NCI-H2227 treated with DMSO at 0.1 percent for 48 hours (cell line): ENCODE data around the gene KIF22.
"Not testable (repeated sequence)": the region's sequence is repeated elsewhere in the genome, so short reads cannot be mapped to it uniquely, and the experiment has no call there.

ENCODE experiments used
- DNase-seq: peaks from one replicate; lab custom pipeline; 2025; lab: John Stamatoyannopoulos, UW

Gene KIF22

DNA sequence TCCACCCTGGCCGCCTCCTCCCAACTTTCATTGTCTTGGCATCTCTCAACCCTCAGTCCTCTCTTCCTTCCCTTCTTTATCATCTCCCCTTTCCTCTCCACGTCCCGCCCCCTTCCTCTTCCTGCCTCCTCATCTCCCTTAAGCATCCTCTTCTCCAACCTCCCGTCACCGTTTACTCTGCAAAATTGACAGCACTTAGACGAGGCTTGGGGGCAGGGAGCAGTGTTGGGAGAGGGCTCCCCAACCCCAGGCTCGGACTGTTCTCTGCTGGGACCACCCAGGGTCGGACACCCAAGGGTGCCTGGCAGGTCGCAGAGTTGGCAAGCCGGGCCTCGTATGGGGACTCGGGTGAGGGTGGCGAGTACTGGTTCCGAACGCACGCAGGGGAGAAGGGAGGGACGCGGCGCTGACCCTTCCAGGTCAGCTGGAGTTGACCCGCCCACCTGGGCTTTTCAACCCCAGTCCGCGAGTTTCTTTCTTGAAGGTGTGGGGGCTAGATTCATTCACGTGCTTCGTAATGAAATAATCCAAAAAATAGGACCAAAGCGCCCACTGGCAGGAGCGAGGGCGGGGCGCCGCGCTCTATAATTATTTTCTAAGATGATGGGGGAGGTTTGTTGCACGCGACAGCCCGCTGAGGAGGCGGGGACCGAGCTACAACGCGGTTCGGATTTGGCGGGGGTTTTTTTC, 24.6 kb downstream of the KIF22 start:
- peak; percentile 84 for DNase-seq

DNA sequence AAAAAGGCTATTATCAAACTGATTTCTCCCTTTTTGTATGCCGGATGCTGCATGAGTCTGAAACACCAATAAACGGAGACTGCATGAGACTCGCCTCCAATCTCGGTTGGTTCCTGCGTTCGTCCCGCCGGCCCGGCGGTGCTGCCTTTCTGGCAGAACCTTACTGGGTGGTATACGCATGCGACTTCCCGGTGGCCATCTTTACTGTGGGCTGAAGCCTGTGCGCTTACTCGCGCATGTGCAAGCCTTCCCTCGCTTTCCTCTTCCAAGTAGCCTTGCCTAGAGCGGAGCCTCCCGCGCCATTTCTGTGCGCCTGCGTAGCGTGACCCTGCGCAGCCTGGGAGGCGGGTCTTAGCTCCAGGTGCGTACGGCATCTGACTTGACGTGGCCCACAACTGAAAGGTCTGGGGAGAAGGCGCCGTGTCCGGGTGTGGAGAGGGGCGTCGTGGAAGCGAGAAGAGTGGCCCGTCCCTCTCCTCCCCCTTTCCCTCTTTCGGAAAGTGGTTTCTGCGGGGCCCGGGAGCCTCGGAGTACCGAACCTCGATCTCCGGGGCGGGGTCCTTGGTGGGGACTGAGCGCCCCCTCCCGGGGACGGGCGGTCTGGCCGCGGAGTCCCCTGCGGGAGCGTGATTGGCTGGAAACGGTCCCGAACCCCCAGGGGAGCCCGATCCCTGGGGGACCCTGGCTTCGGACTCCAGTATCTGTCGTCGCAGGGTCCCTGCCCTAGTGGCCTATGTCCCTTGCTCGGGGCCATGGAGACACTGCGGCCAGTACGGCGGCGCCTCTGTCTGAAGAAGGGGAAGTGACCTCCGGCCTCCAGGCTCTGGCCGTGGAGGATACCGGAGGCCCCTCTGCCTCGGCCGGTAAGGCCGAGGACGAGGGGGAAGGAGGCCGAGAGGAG, 25.5 kb downstream of the KIF22 start, which contains the start of gene PAGR1:
Gene PAGR1, plus strand, starts transcription at position 360 of the 901 bp plus-strand sequence. Its CDS starts 374 bp downstream, at position 734.
- peak; percentile 99 for DNase-seq

DNA sequence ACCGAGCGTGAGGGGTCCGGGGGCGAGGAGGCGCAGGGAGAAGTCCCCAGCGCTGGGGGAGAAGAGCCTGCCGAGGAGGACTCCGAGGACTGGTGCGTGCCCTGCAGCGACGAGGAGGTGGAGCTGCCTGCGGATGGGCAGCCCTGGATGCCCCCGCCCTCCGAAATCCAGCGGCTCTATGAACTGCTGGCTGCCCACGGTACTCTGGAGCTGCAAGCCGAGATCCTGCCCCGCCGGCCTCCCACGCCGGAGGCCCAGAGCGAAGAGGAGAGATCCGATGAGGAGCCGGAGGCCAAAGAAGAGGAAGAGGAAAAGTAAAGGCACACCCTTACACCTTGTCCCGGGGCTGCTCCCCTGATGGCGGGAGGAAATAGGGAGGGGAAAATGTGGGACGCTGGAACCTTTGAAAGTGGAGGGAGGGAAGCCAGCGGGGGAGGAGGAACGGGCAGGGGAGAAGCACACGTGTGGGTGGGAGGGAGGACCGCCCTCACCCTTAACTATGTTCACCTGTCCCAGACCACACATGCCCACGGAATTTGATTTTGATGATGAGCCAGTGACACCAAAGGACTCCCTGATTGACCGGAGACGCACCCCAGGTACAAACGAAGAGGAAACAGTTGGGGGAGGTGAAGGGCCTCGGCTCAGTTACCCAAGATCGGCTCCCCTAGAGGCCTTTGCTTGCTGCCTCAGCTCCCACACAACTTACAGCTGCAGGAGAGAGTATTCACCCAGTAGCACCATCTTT, 26.3 kb downstream of the KIF22 start:
- DNase-seq, result peak; percentile 44

DNA sequence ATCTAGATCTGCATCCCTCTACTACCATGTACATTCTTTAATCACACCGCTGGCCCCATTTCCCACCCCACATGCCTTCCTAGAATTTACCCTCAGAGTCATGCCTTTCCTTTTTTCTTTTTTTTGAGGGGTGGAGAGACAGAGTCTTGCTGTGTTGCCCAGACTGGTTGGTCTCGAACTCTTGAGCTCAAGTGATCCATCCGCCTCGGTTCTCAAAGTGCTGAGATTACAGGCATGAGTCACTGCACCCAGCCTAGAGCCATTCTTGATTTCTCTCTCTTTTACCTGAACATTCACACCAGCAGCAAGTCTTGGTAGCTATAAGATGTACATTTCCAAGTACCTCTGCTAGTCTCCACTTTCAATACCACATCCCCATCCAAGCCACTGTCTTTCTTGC, 27.5 kb downstream of the KIF22 start:
- DNase-seq, result no peak

DNA sequence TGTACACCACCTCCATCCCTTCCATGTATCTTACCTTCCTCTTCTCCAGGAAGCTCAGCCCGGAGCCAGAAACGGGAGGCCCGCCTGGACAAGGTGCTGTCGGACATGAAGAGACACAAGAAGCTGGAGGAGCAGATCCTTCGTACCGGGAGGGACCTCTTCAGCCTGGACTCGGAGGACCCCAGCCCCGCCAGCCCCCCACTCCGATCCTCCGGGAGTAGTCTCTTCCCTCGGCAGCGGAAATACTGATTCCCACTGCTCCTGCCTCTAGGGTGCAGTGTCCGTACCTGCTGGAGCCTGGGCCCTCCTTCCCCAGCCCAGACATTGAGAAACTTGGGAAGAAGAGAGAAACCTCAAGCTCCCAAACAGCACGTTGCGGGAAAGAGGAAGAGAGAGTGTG, 29.0 kb downstream of the KIF22 start:
- no peak for DNase-seq

DNA sequence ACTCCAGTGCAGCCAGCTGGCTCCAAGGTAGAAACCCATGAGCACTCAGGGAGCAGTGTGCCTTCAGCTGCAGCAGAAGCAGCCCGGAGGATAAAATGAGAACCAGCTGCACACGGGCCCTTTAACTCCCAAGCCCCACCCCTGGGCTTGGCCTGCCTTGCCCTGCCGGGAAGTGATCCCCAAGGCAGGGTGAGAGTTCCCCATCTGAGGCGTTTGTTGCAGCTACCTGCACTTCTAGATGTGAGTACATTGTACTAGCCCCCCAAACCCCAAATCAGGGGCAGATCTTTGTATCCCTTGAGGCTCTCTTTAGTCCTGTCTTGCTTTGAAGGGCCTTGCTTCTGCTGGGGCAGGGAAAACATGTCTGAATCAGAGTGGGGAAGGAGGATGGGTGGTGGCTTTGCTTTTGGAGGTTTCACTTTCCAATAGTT, 29.7 kb downstream of the KIF22 start, which contains the start of gene MVP:
Gene MVP, plus strand, starts transcription at position 192 of the 431 bp plus-strand sequence. CDS start 10,088 bp downstream, outside the sequence.
- no peak for DNase-seq

DNA sequence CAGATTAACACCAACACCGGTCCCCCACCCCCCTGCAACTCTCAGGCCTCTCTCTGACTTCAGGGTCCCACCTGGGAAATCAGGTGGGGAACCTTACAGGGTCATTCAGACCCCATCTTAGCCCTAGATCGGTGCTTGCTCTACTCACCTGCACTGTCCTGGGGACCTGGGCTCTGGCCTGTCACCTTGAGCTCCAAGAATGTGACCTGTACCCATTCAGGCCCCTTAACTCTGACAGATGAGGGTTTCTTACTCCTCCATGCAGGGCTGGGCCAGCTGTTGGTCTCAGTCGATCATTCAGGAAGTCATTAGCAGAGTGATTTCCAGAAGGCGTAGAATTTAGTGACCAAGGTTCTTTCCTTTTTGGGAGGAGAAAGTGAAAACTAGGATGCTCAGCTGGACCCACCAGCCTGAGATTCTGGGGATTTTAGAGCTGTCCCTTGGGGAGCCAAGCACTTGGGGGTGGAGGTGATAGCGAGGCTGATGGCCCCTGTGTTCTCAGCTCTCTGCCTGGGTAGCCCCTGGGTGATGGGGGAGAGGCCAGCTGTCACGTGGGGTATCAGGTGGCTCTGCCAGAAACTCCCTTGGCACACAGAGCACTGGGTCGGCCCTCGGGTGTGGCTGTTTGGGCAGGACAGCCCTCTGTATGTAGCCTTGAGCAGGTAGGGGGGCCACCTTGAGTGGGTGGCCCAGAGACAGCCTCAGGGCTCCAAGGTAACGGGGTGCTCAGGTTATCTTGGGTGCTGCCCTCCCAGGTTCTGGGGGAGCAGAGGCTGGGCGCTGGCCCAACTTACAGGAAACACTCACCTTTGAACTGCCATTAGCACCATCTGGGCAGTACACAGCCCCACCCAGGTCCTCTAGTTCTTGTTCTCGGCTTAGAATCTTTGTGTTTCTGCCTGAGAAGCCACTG, 30.4 kb downstream of the KIF22 start:
- DNase-seq, result no peak

DNA sequence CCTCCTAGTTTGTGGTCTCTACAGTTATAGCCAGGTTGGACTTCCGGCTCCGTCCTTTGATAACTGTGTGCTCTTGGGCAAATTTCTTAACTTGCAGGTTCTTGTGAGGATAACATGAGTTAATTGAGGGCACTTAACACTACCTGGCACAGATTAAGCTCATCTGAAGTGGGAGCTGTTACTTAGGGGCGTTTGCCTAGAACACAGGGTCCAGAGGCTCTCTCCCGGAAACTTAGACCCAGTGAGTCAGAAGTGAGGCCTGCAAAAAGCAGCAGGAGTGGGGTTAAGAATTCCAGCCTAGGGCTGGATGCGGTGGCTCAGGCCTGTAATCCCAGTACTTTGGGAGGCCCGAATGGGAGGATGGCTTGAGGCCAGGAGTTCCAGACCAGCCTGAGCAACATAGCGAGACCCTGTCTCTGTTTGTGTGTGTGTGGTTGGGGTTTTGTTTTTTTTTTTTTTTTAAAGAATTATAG, 31.1 kb downstream of the KIF22 start:
- DNase-seq, result no peak

DNA sequence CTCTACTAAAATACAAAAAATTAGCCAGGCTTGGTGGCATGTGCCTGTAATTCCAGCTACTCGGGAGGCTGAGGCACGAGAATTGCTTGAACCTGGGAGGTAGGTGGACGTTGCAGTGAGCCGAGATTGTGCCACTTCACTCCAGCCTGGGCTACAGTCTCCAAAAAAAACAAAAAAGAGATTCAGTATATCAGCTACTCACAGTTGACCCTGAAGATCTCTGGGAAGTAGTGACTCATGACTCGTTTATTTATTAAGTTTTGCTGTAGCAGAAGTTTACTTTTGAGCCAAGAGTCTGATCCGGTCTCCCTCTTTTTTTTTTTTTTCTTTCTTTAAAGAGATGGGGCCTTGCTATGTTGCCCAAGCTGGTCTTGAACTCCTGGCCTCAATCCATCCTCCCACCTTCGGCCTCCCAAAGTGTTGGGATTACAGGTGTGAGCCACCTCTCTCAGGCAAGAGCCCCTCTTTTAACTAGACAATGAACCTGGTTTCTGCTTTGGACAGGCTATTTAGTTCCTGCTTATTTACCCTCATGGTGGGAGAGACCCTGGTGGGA, 34.1 kb downstream of the KIF22 start:
- no peak for DNase-seq

DNA sequence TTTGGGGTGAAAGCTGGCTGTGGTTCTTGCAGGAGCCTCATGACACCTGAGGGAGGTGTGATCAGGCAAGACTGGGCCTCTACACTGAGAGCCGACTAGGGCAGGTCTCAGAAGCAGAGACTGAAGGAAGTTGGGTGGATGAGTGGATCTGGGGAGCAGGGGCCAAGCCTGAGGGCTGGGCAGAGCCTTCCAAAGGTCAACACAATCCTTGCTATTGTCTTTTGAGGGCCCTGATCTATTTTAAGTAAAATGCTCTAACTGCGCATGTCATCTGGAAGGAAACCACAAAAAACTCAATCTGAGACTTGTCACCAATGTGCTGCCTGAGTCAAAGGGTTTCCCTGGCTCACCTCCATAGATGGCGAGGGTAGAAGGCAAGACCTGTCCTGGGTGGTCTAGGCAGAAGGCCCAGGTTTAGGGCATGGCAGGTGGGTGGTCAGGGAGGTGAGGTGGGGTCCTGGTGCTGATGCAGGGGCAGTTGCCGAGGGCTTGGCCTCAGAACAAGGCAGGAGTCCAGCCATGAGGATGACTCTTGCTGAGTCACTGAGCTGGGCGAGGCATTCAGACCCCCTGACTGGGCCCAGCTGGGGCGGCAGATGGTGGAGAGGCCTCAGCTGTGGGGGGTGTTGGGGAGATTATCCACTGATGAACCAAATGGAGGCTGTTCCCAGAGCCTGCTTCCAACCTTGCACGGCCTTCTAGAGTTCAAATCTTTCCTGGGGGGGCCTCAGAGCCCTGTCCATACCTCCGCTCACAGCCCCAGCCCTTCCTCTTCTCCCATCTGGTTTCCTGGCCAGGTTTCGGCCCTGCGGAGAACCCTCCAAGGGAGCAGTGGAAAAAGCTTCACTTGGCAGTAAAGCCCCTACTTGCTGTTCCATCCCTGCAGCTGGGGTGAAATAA, 34.8 kb downstream of the KIF22 start:
- DNase-seq, result no peak

DNA sequence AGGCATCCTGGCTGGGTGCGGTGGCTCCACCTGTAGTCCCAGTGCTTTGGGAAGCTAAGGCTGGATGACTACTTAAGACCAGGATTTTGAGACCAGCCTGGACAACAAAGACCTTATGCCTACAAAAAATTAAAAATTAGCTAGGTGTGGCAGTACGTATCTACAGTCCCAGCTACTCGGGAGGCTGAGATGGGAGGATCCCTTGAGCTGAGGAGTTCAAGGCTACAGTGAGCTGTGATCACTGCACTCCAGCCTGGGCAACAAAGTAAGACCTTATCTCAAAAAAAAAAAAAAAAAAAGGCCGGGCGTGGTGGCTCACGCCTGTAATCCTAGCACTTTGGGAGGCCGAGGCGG, 35.8 kb downstream of the KIF22 start:
- DNase-seq, result no peak

DNA sequence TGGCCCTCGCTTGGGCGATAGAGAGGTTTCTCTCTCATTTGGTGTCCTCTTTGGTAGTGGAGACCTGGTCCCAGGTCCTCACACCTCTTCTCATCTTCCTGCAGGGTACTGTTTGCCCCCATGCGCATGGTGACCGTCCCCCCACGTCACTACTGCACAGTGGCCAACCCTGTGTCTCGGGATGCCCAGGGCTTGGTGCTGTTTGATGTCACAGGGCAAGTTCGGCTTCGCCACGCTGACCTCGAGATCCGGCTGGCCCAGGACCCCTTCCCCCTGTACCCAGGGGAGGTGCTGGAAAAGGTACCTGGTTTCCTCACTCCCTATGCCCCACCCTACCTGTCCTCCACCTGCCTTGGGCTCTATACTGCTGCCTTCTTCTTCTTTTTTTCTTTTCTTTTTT, 40.2 kb downstream of the KIF22 start:
- no peak for DNase-seq

DNA sequence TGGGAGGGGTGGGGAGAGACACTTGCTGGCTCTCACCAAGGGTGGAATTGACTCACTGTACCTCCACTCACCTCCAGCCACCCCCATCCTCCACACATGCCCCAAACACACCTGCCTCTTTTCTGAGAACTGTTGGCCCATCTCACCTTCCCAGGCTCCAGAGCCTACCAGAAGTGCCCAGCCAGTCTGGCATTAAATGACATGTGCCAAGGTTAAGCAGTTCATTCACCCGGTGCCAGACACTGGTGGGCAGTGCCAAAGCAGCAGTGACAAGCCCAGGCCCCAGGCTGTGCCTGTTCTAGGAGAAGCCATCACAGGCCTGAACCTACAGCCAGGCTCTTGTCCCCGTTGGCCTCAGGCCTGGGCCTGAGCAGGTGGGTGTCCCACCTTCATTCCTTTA, 40.9 kb downstream of the KIF22 start:
- DNase-seq, result no peak

DNA sequence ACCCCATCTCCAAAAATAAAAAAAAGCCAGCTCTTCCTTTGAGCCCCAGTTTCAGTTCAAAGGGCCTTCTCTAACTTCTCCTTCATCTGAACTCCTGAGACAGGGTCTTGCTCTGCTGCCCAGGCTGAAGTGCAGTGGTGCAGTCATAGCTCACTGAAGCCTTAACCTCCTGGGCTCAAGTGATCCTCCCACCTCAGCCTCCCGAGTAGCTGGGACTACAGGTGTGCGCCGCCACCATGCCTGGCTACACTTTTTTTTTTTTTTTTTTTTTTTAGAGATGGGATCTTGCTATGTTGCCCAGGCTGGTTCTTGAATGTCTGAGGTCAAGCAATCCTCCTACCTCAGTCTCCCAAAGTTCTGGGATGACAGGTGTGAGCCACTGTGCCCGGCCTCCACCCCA, 42.7 kb downstream of the KIF22 start:
- DNase-seq, result not testable (repeated sequence)

DNA sequence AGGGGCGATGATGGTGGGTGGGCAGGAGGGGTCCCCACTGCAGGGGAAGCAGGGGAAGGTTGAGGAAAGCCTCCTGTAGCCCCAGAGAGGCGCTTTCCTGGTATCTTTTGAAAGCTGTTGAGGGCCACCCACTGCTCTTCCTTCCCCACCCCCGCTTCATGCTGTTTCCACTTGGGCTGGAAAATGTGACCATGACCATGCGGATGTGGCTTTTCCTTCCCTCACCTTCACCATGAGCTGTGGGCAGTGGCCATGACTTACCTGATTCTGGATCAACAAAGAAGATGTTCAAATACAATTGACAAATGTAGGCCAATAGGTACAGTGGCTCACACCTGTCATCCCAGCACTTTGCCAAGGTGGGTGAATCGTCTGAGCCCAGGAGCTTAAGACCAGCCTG, 43.5 kb downstream of the KIF22 start:
- no peak for DNase-seq

DNA sequence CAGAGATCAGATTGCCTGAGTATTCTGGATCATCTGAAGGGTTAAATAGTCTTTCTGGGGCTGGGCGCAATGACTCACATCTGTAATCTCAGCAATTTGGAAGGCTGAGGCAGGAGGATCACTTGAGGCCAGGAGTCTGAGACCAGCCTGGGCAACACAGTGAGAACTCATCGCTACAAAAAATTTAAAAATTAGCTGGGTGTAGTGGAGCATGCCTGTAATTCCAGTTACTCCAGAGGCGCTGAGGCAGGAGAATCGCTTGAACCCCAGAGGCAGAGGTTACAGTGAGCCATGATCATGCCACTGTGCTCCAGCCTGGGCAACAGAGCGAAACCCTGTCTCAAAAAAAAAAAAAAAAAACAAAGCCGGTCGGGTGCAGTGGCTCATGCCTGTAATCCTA, 45.4 kb downstream of the KIF22 start:
- DNase-seq, result no peak

DNA sequence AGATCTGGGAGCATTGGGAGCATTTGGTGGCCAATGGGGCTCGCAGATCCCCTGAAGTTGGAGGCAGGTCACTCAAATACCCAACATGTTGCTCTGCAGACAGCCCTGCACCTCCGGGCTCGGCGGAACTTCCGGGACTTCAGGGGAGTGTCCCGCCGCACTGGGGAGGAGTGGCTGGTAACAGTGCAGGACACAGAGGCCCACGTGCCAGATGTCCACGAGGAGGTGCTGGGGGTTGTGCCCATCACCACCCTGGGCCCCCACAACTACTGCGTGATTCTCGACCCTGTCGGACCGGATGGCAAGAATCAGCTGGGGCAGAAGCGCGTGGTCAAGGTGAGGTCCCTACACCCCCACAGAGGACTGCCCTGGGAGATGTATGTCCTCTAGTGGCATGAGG, 46.1 kb downstream of the KIF22 start:
- DNase-seq, result no peak

DNA sequence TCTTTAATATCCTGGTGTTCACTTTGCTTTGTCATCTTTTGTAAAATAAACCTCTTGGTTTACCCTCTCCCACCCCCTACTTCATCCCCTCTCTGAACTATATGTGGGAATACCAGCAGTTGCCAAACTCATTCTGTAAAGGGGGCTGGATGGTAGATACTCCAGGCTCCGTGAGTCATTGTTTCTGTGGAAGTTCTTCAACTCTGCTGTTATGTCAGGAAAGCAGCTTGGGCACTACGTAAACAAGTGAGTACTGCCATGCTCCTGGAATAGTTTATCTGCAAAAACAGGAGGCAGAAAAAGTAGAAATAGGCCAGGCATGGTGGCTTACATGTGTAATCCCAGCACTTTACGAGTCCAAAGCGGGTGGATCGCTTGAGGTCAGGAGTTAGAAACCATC, 47.3 kb downstream of the KIF22 start:
- no peak for DNase-seq

DNA sequence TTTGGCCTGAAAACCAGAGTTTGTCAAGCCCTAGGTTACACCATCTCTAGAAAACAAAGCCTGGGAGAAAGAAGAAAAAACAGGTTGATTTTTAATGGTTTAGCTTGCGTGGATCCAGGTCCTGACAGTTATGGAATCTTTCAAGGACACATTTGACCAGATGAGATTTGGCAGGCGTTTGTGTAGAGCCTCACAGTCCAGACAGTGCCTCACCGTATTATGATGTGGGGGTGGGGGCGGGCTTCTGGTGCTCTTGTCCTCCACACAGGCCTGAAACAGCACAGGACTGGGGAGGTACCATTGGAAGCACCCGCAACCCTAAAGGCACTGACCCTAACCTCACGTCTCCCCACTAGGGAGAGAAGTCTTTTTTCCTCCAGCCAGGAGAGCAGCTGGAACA, 49.3 kb downstream of the KIF22 start:
- DNase-seq, result no peak

DNA sequence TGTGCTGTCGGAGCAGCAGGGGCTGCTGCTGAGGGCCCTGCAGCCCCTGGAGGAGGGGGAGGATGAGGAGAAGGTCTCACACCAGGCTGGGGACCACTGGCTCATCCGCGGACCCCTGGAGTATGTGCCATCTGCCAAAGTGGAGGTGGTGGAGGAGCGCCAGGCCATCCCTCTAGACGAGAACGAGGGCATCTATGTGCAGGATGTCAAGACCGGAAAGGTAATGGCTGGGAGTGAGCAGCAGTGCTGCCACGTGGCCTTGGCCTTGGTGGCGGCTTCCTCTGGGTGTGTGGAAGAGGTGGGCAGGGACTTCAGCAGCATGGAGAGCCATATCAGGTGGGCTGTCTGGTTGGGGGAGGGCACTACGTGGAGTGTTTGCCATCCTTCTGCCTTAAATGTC, 49.7 kb downstream of the KIF22 start:
- DNase-seq, result no peak
